ENCODE data around the gene RAD9A.

DNA sequence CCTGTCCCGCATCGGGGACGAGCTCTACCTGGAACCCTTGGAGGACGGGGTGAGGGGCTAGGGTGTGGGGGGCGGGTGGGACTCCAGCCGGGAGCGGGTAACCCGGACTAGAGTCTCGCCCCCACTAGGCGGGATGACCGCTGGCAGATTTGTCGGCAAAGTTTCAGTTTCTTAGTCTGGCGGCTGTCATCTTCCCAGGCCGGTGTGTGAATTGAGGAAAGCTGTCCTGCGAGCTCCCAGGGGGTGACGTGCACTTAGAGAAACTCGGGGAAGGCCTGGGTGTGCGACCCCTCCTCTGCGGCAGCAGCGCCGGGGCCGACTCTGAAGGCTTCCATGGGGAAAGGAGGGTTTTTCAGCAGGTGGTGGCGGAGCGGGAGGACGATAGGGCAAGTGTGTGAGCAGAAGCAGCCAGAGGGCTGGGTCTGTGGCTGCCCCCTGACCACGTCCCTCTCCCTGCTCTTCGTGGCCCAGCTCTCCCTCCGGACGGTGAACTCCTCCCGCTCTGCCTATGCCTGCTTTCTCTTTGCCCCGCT is 463 bp downstream of the RAD9A start:
- no peak for TF ChIP-seq POLR2A (IDR thresholded peaks at IDR 0.05)
- TF ChIP-seq, protein P1, sequence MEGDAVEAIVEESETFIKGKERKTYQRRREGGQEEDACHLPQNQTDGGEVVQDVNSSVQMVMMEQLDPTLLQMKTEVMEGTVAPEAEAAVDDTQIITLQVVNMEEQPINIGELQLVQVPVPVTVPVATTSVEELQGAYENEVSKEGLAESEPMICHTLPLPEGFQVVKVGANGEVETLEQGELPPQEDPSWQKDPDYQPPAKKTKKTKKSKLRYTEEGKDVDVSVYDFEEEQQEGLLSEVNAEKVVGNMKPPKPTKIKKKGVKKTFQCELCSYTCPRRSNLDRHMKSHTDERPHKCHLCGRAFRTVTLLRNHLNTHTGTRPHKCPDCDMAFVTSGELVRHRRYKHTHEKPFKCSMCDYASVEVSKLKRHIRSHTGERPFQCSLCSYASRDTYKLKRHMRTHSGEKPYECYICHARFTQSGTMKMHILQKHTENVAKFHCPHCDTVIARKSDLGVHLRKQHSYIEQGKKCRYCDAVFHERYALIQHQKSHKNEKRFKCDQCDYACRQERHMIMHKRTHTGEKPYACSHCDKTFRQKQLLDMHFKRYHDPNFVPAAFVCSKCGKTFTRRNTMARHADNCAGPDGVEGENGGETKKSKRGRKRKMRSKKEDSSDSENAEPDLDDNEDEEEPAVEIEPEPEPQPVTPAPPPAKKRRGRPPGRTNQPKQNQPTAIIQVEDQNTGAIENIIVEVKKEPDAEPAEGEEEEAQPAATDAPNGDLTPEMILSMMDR (IDR thresholded peaks at IDR 0.05) = no peak
- TF ChIP-seq POLR2AphosphoS5 (IDR thresholded peaks at IDR 0.05) = no peak

All from breast epithelium (tissue), 3 donors.